ENCODE results near the gene EPHB3. TPM values are rescaled to one million over a fixed set of nuclear protein-coding genes. Genes with fewer than 3 reads are reported as not detected.

EPHB3 gene
- total RNA-seq, 2 donors from 2014 or later, result 0.11 TPM; not detected in 1

GRCh38 chr3:184552863-184553262, 8.7 kb upstream of the EPHB3 start:
- no peaks in the 10 kb centered on the region for H3K36me3 Mint-ChIP-seq (ENCODE audit: low read depth)
- H3K27me3 Mint-ChIP-seq, result peaks cover 8% of the 10 kb centered on the region
- H3K27ac Mint-ChIP-seq, result peak overlapping the region; percentile 34
- no peak overlapping the region for H3K4me3 Mint-ChIP-seq
- H3K9me3 Mint-ChIP-seq, result no peaks in the 10 kb centered on the region
- H3K4me1 Mint-ChIP-seq, result peaks cover 14% of the 10 kb centered on the region
- no peak for ATAC-seq (replicated peaks)

DNA sequence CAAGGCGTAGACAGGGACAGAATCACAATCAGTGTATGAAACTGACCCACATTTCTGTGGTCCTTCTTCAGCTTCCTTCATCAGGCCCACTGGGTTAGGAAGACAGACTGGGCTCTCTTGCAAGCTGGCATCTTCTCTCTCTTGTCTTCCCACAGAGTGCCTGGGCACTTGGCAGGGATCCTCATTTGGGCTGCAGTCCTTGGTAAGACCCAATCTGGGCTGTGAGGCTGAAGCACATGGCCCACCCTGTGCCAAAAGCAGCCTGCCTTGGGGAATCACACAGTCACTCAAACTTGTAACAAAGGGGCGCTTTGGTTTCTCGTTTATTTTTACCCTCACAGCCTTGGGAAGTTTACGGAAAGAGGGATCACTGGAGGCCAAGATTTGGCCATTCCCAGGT, 8.2 kb upstream of the EPHB3 start:
- peaks cover 10% of the 10 kb centered on the region for H3K27me3 Mint-ChIP-seq
- H3K4me3 Mint-ChIP-seq, result no peak overlapping the region
- H3K27ac Mint-ChIP-seq, result peak overlapping the region; percentile 34
- H3K36me3 Mint-ChIP-seq (ENCODE audit: low read depth), result no peaks in the 10 kb centered on the region
- peaks cover 16% of the 10 kb centered on the region for H3K4me1 Mint-ChIP-seq
- H3K9me3 Mint-ChIP-seq, result no peaks in the 10 kb centered on the region
- ATAC-seq (replicated peaks), result no peak

- Mint-ChIP-seq H3K27me3 (peaks cover 12% of the 10 kb centered on the region), H3K9me3 (no peaks in the 10 kb centered on the region), H3K27ac (no peak overlapping the region), H3K36me3 (ENCODE audit: low read depth) (no peaks in the 10 kb centered on the region), H3K4me3 (no peak overlapping the region), H3K4me1 (peaks cover 16% of the 10 kb centered on the region)
- ATAC-seq (replicated peaks), result no peak
These were observed 7.1 kb upstream of the EPHB3 start for GRCh38 chr3:184554461-184554860.

DNA sequence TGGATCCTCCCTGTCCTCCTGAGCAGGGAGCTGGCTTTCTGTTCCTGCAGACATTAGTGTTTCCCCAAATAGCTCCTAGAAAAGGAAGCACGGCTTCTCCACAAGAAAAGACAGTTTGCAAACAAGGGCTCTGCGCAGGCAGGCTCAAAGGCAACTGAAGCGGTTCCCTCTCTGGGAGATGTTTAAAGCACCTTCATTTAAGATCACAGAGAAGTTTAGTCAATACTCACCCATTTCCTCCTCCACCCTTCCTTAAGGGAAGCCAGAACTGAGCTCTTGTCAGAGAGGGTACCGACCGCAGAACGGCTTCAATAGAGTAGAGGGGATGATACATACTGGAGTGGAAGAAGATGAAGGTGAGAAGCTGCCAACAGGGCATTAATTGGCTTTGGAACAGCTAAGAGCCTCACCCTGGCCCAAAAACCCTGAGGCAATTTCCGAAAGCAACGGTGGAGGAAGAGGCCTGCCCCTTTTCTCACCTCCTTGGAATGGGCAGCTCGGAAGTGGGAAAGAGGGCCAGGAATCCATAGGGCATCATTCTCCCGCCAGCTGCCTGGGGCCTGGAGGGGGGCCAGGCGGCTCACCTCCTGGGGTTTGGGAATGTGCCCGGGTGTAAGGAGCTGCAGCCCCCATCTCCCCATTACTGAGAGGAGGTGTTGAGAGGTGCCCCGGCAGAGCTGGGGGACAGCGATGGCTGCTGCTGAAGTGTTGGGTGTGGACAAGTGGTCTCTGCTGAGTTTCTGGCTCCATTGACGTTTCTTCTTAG, 4.8 kb upstream of the EPHB3 start:
- peaks cover 19% of the 10 kb centered on the region for H3K27me3 Mint-ChIP-seq
- peak overlapping the region; percentile 25 for H3K27ac Mint-ChIP-seq
- H3K4me1 Mint-ChIP-seq, result peaks cover 25% of the 10 kb centered on the region
- peak overlapping the region; percentile 63 for H3K4me3 Mint-ChIP-seq
- ATAC-seq (replicated peaks), result no peak
- no peaks in the 10 kb centered on the region for H3K9me3 Mint-ChIP-seq
- H3K36me3 Mint-ChIP-seq (ENCODE audit: low read depth), result no peaks in the 10 kb centered on the region

- Mint-ChIP-seq H3K4me3 (no peak overlapping the region), H3K4me1 (peaks cover 25% of the 10 kb centered on the region), H3K9me3 (no peaks in the 10 kb centered on the region), H3K27ac (peak overlapping the region; percentile 25), H3K27me3 (peaks cover 15% of the 10 kb centered on the region), H3K36me3 (ENCODE audit: low read depth) (no peaks in the 10 kb centered on the region)
- no peak for ATAC-seq (replicated peaks)
These were observed 4.1 kb upstream of the EPHB3 start for GRCh38 chr3:184557348-184557950.

- Mint-ChIP-seq H3K36me3 (ENCODE audit: low read depth) (no peaks in the 10 kb centered on the region), H3K4me3 (no peak overlapping the region), H3K27ac (no peak overlapping the region), H3K4me1 (peaks cover 25% of the 10 kb centered on the region), H3K27me3 (peaks cover 15% of the 10 kb centered on the region), H3K9me3 (no peaks in the 10 kb centered on the region)
- no peak for ATAC-seq (replicated peaks)
These were observed 2.9 kb upstream of the EPHB3 start for GRCh38 chr3:184558726-184559125.

GRCh38 chr3:184559336-184559735, 2.2 kb upstream of the EPHB3 start:
- Mint-ChIP-seq H3K27ac (no peak overlapping the region), H3K9me3 (no peaks in the 10 kb centered on the region), H3K4me1 (peaks cover 25% of the 10 kb centered on the region), H3K36me3 (ENCODE audit: low read depth) (no peaks in the 10 kb centered on the region), H3K4me3 (no peak overlapping the region), H3K27me3 (peaks cover 15% of the 10 kb centered on the region)
- ATAC-seq (replicated peaks), result no peak

DNA sequence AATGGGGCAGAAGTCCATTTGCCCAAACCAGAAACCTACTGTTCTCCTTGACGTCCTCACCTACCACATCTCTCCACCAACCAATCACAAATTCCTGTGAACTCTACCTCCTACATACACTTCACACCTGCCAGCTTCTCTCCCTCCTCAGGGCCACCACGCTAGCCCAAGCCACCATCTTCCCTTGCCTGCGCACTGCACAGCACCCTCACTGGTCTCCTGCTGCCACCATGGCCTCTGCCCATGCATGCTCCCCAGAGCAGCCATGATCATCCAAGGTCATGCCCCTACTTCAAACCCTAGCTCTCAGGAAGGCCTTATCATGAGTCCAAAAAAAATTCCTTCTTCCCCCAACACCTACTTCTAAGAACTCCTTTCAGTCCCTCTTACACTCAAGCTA, 1.1 kb upstream of the EPHB3 start:
- H3K27me3 Mint-ChIP-seq, result peaks cover 15% of the 10 kb centered on the region
- peak overlapping the region; percentile 77 for H3K4me3 Mint-ChIP-seq
- peak overlapping the region; percentile 77 for H3K27ac Mint-ChIP-seq

DNA sequence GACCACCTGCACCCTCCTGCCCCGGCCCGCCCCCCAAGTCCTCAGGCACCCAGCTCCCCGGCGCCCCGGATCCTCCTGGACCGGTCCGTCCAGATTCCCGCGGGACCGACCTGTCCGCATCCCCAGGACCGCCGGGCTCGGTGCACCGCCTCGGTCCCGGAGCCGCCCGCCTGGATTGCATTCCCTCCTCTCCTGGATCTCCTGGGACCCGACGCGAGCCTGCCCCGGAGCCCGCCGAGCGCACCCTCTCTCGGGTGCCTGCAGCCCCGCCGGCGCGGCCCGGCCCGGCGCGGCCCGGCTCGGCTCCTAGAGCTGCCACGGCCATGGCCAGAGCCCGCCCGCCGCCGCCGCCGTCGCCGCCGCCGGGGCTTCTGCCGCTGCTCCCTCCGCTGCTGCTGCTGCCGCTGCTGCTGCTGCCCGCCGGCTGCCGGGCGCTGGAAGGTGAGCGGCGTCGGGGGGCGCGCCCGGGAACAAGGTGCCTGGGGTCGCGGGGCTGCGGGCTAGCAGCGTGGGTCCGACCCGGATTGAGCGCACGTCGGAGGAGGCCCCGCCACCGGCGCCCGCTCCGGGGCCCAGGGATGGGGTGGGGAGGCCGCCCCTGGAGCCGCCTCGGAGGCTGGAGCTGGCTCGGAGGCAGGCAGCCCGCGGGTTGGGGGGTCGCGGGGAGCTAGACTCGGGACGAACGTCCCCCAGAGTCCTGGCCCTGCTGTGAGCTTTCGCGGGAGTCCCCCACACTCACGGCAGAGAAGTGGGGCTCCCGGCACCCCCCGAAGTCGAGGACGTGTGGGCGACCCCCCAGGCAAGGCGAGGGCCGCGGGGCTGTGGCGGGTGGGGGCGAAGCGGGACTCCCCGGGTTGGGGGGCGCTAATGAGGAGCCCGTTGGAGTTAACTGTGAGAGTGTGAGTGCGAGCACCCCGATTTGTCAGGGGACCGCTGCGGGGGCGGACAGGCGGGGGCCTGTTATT, 610 bp downstream of the EPHB3 start:
- H3K27me3 Mint-ChIP-seq, result peaks cover 11% of the 10 kb centered on the region
- no peaks in the 10 kb centered on the region for H3K9me3 Mint-ChIP-seq
- no peak for ATAC-seq (replicated peaks)
- peaks cover 17% of the 10 kb centered on the region for H3K4me1 Mint-ChIP-seq
- H3K4me3 Mint-ChIP-seq, result peak overlapping the region; percentile 77
- no peak overlapping the region for H3K27ac Mint-ChIP-seq
- H3K36me3 Mint-ChIP-seq (ENCODE audit: low read depth), result no peaks in the 10 kb centered on the region

More for the DNA sequence above, 1.1 kb upstream of the EPHB3 start:
- Mint-ChIP-seq H3K9me3 (no peaks in the 10 kb centered on the region), H3K4me1 (peaks cover 25% of the 10 kb centered on the region), H3K36me3 (ENCODE audit: low read depth) (no peaks in the 10 kb centered on the region)
- ATAC-seq (replicated peaks), result no peak

DNA sequence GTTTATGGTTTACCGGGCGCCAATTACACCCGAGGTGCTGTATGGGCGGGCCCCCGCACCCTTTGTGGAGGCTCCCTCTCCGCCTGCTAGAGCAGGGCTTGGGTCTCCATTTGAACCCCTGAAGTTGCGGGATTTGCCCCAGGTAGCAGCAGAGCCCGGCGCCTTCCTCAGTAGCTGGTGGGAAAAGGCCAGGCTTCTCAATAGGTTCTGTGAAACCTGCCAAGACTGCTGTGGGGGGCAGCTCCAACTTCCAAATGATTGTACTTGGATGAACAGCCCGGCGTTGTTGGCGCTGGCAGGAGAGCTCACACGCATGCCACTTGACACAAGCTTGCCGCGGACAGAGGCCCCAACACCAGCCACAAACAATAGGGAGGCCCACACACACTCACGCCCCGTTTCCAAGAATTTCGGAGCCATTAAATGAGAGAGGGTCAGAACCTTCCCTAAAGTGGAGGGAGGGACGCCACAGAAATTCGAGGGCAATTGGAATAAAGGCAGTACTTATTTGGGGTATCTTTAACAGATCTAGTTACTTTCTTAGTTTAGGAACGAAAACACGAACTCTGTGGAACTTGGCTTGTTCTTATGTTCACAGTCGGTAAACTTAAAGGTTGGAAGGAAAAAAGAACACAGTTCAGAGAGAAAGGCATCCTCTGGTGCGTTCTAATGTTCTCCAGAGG, 1.4 kb downstream of the EPHB3 start:
- peaks cover 17% of the 10 kb centered on the region for H3K27me3 Mint-ChIP-seq
- H3K9me3 Mint-ChIP-seq, result no peaks in the 10 kb centered on the region
- H3K4me3 Mint-ChIP-seq, result no peak overlapping the region
- ATAC-seq (replicated peaks), result no peak
- peaks cover 10% of the 10 kb centered on the region for H3K4me1 Mint-ChIP-seq
- H3K36me3 Mint-ChIP-seq (ENCODE audit: low read depth), result no peaks in the 10 kb centered on the region
- no peak overlapping the region for H3K27ac Mint-ChIP-seq

DNA sequence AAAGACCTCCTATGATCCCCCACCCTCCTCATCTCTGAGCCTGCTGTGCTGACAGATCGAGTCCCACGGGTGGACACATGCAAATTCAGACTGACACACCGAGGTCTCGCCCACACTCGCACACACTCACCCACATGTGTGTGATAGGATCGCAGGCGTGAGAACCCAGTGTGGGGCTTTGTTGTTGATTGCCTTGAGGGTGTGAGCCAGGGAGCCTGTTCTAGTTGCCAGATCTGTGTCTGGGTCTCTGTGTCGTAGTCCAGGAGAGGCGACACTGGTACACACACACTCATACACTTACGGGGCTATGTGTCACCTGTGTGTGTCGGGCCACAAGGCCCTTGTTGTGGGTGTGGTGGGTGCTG, 2.0 kb downstream of the EPHB3 start:
- Mint-ChIP-seq H3K27me3 (peaks cover 14% of the 10 kb centered on the region), H3K27ac (no peak overlapping the region), H3K4me3 (no peak overlapping the region), H3K4me1 (peaks cover 9% of the 10 kb centered on the region), H3K36me3 (ENCODE audit: low read depth) (no peaks in the 10 kb centered on the region), H3K9me3 (no peaks in the 10 kb centered on the region)
- no peak for ATAC-seq (replicated peaks)

DNA sequence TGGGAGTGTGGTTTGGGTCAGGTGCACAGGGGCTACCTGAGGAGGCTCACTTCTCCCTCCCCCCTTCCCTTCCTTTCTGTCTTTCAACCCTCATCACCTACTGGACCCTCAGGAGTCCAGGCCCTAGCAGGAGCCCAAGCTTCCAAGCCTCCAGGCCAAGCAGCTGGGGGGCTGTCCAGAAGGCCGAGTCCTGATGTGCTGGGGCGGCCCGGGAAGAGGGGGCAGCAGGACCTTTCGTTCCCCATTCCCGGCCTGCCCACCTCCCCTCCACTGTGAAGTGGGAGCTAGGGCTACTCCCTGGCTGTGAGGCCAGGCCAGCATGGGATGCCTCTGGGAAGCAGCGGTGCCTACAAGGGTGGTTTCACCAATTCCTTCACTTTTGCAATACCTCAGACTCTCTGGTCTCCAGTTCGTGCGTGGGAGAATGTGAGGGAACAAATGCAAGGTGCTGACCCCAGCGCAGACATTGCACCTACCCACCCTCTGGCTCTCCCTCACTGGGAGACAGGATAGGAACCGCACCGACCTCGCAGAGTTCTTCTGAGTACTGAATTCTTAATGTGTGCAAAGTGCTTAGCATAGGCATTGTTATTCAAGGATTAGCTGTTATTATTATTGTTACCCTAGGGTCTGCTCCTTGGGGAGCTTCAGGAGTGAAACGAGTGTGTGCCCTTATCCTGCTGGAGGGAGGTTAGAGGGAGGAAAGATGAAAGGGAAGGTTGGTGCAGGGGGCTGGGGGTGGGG, 2.5 kb downstream of the EPHB3 start:
- Mint-ChIP-seq H3K4me1 (peaks cover 9% of the 10 kb centered on the region), H3K27me3 (peaks cover 13% of the 10 kb centered on the region), H3K27ac (no peak overlapping the region), H3K9me3 (no peaks in the 10 kb centered on the region), H3K36me3 (ENCODE audit: low read depth) (no peaks in the 10 kb centered on the region), H3K4me3 (no peak overlapping the region)
- no peak for ATAC-seq (replicated peaks)

DNA sequence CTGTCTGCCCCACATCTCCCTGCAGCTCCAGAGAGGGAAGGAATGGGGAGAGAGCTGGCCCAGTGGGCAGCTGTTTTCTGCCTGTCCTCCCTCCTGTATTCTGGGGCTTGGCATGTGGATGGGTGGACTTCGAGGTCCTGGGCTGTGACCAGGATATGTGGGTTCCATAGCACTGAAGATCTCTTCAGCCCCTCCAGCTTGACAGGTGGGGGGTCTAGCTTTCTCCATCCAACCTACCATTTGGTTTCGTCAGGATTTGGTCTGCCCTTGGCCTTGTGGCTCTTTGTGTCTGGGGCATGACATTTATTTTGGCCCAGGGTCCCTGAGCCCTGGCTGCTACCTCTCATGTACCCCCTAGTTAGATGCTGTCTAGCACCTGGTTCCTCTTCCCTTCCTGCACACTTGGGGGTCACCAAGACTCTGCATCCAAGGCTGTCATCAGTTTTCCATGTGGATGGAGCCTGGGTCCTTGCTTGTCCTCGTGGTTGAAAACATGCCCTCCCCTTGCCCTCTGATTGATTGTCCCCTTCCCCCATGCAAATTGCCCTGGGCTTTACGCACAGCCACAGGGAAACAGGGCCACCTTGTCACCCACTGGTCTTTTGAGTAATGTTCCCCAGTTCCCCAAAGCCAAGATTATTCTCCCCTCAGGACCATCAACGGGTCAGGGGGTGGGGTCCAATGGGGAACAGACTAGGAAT, 3.2 kb downstream of the EPHB3 start:
- peaks cover 14% of the 10 kb centered on the region for H3K27me3 Mint-ChIP-seq
- H3K36me3 Mint-ChIP-seq (ENCODE audit: low read depth), result no peaks in the 10 kb centered on the region
- no peak for ATAC-seq (replicated peaks)
- no peak overlapping the region for H3K4me3 Mint-ChIP-seq
- H3K27ac Mint-ChIP-seq, result no peak overlapping the region
- peaks cover 9% of the 10 kb centered on the region for H3K4me1 Mint-ChIP-seq
- no peaks in the 10 kb centered on the region for H3K9me3 Mint-ChIP-seq

All from activated T-helper 17 cell treated with anti-CD3 and anti-CD28 coated beads, Interleukin-2, amount 50 U/mL, for 72 hours (primary cell).